HG03159 (cell line): Measurements from ENCODE around the gene CADM2.

Experiments used
- ATAC-seq: cut with Tn5 transposase; IDR thresholded peaks from one replicate; pipeline ENCODE4 v1.9.1; 2021; ENCODE audit warnings: mild to moderate bottlenecking, moderate library complexity; ENCODE audit not compliant: unreplicated experiment

CADM2 gene

GRCh38 chr3:84983490-84983889 lies 24.7 kb downstream of the CADM2 start:
- no peak for ATAC-seq

- ATAC-seq: no peak
Observed at GRCh38 chr3:84984429-84984828, 25.6 kb downstream of the CADM2 start.

GRCh38 chr3:84985795-84986194 lies 27.0 kb downstream of the CADM2 start:
- ATAC-seq: no peak

- ATAC-seq: no peak
Observed at GRCh38 chr3:84987706-84988504, 29.1 kb downstream of the CADM2 start.

- no peak for ATAC-seq
Observed at GRCh38 chr3:84989102-84989501, 30.3 kb downstream of the CADM2 start.

GRCh38 chr3:84991422-84991900 lies 32.7 kb downstream of the CADM2 start:
- ATAC-seq: no peak

GRCh38 chr3:84993956-84994355 lies 35.2 kb downstream of the CADM2 start:
- ATAC-seq: no peak

GRCh38 chr3:84998545-84998944 lies 39.8 kb downstream of the CADM2 start:
- no peak for ATAC-seq

GRCh38 chr3:85003479-85003878 lies 44.7 kb downstream of the CADM2 start:
- no peak for ATAC-seq

- ATAC-seq: no peak
Observed at GRCh38 chr3:85004147-85004546, 45.4 kb downstream of the CADM2 start.

- no peak for ATAC-seq
Observed at GRCh38 chr3:85005946-85006345, 47.2 kb downstream of the CADM2 start.

- ATAC-seq: no peak
Observed at GRCh38 chr3:85007195-85008094, 48.7 kb downstream of the CADM2 start.

GRCh38 chr3:85020828-85021227 lies 62.0 kb downstream of the CADM2 start:
- ATAC-seq: no peak

GRCh38 chr3:85030052-85030451 lies 71.3 kb downstream of the CADM2 start:
- no peak for ATAC-seq

- no peak for ATAC-seq
Observed at GRCh38 chr3:85037203-85037602, 78.4 kb downstream of the CADM2 start.

- ATAC-seq: no peak
Observed at GRCh38 chr3:85041001-85041400, 82.2 kb downstream of the CADM2 start.

- no peak for ATAC-seq
Observed at GRCh38 chr3:85041562-85042055, 82.8 kb downstream of the CADM2 start.

- no peak for ATAC-seq
Observed at GRCh38 chr3:85050821-85051220, 92.0 kb downstream of the CADM2 start.

- no peak for ATAC-seq
Observed at GRCh38 chr3:85051786-85052185, 93.0 kb downstream of the CADM2 start.

GRCh38 chr3:85053626-85054025 lies 94.8 kb downstream of the CADM2 start:
- no peak for ATAC-seq

- ATAC-seq: no peak
Observed at GRCh38 chr3:85054579-85054978, 95.8 kb downstream of the CADM2 start.

GRCh38 chr3:85068911-85069310 lies 110.1 kb downstream of the CADM2 start:
- no peak for ATAC-seq
